ENCODE results near the gene ENTPD2. TPM values are rescaled to one million over a fixed set of nuclear protein-coding genes. Genes with fewer than 3 reads are reported as not detected.

Gene ENTPD2
- total RNA-seq, 1 experiment from 2014 or later = 4.0 TPM

DNA sequence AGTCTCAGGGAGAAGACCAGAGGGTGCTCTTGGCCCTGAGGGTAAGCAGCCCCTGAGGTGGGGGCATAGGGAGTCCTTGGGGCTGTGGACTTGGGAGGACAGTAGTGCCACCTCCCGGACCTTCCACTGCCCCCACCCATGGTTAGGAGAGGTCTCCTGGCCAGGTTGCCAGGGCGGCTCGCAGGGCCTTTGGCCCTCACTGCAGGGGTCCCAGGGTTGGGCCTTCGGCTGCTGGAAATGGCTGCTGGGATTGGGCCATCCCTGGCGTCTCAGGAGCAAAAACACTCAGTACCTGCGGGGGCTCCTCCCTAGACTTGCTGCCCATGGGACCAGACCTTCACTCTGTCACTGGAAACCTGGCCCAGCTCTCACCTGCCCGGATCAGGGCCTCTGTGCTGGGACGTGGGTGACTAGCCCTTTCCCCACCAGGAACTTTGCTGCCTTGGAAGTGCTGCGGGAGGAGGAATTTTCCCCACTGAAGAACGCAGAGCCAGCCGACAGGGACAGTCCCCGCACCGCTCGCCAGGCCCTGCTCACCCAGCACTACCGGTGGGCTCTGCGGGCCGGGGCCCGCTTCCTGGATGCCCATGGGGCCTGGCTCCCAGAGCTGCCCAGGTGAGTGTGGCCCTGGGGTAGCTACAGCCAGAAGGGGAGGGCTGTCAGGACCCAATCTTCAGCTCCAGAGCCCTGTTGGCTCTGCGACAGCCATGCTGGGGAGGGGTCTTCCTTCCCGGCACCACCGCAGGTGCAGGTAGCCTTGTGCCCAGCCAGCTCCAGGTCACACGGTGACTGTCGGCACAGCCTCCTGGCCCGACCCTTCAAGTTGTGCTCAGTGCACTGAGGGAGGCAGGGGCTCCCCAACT, 26.6 kb upstream of the ENTPD2 start:
- H3K27me3 ChIP-seq (ENCODE audit: insufficient read depth, low read length) = peaks cover 7% of the 10 kb centered on the region; the same call in 1 of the 2 replicates
- no peak overlapping the region for H3K4ac ChIP-seq (ENCODE audit: low read depth, low read length)
- 0 out of 5 replicates have a peak overlapping the region, but pooled peaks of 1 of the 2 experiments have one; percentile 38 for H3K4me3 Mint-ChIP-seq

More for the DNA sequence above, 26.6 kb upstream of the ENTPD2 start:
- DNase-seq = no peak
- Histone ChIP-seq H4K91ac (ENCODE audit: insufficient read length, low read depth, low read length) (no peak overlapping the region), H4K8ac (replicated peaks; ENCODE audit: insufficient read length, low read depth, low read length) (no peak overlapping the region), H2BK15ac (ENCODE audit: low read depth, low read length) (no peak overlapping the region), H3K9ac (ENCODE audit: extremely low read depth, insufficient read length, low read length) (no peak overlapping the region), H4K20me1 (ENCODE audit: control insufficient read depth, insufficient read depth, insufficient read length) (peaks cover 3% of the 10 kb centered on the region), H3K4me1 (ENCODE audit: insufficient read depth, low read length) (no peaks in the 10 kb centered on the region; the same call in 1 of the 2 replicates), H2BK12ac (ENCODE audit: insufficient read length, low read depth, low read length) (no peak overlapping the region), H3K23me2 (ENCODE audit: insufficient read length, low read depth, low read length, poor library complexity, severe bottlenecking) (peaks cover 17% of the 10 kb centered on the region), H3T11ph (ENCODE audit: low read length) (no peak overlapping the region), H3K9me3 (ENCODE audit: control insufficient read depth, low read depth, low read length) (no peaks in the 10 kb centered on the region), H2AFZ (ENCODE audit: low read length) (no peak overlapping the region), H4K5ac (ENCODE audit: insufficient read length, low read depth, low read length) (no peak overlapping the region), H3K23ac (ENCODE audit: insufficient read length, low read depth, low read length) (no peak overlapping the region), H3K18ac (ENCODE audit: insufficient read length, low read depth, low read length) (no peak overlapping the region), H3K56ac (ENCODE audit: insufficient read length, low read depth, low read length) (no peak overlapping the region), H3K14ac (ENCODE audit: insufficient read depth, low read length) (no peak overlapping the region), H2BK5ac (ENCODE audit: insufficient read length, low read length) (no peak overlapping the region), H2BK120ac (ENCODE audit: low read depth, low read length, poor library complexity, severe bottlenecking) (no peak overlapping the region), H2AK5ac (ENCODE audit: insufficient read length, low read length) (no peak overlapping the region), H3K79me2 (ENCODE audit: insufficient read depth, low read length) (no peaks in the 10 kb centered on the region), H3K79me1 (ENCODE audit: insufficient read depth, low read depth, low read length, poor library complexity, severe bottlenecking) (no peaks in the 10 kb centered on the region), H3K27ac (ENCODE audit: insufficient read length, low read depth, low read length) (no peak overlapping the region), H2BK20ac (ENCODE audit: low read depth, low read length, poor library complexity, severe bottlenecking) (no peak overlapping the region), H3K4me2 (ENCODE audit: insufficient read depth, insufficient read length, low read length) (no peak overlapping the region)
- H3K9me3 Mint-ChIP-seq = no peaks in the 10 kb centered on the region
- TF ChIP-seq, protein P1, sequence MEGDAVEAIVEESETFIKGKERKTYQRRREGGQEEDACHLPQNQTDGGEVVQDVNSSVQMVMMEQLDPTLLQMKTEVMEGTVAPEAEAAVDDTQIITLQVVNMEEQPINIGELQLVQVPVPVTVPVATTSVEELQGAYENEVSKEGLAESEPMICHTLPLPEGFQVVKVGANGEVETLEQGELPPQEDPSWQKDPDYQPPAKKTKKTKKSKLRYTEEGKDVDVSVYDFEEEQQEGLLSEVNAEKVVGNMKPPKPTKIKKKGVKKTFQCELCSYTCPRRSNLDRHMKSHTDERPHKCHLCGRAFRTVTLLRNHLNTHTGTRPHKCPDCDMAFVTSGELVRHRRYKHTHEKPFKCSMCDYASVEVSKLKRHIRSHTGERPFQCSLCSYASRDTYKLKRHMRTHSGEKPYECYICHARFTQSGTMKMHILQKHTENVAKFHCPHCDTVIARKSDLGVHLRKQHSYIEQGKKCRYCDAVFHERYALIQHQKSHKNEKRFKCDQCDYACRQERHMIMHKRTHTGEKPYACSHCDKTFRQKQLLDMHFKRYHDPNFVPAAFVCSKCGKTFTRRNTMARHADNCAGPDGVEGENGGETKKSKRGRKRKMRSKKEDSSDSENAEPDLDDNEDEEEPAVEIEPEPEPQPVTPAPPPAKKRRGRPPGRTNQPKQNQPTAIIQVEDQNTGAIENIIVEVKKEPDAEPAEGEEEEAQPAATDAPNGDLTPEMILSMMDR (conservative IDR thresholded peaks at IDR 0.05) = no peak
- no CpG with 5 or more reads among the region's 24 CpGs for WGBS (ENCODE audit: extremely low coverage, insufficient read length, low lambda C conversion rate)
- H3K4me1 Mint-ChIP-seq = peaks cover 8 to 20% of the 10 kb centered on the region in 2 experiments
- peaks cover 44% of the 10 kb centered on the region for H3K27me3 Mint-ChIP-seq (ENCODE audit: low read depth)
- H3K36me3 Mint-ChIP-seq (ENCODE audit: insufficient read depth in 1 of 3, low read depth in 3 of 3) = no peaks in the 10 kb centered on the region; a peak in 1 of 7 replicates
- no peak overlapping the region for H3K27ac Mint-ChIP-seq

Measured in H9 (cell line).